Germinal center (tissue), 1 donor: Measurements from ENCODE around the gene CCDC74A.
"Not testable (repeated sequence)": the region's sequence is repeated elsewhere in the genome, so short reads cannot be mapped to it uniquely, and the experiment has no call there.

Experiments used
- DNase-seq: peaks from one replicate; pipeline ENCODE4 v3.0.0; 2012; ENCODE audit warnings: mixed read lengths, low spot score

CCDC74A gene

DNA sequence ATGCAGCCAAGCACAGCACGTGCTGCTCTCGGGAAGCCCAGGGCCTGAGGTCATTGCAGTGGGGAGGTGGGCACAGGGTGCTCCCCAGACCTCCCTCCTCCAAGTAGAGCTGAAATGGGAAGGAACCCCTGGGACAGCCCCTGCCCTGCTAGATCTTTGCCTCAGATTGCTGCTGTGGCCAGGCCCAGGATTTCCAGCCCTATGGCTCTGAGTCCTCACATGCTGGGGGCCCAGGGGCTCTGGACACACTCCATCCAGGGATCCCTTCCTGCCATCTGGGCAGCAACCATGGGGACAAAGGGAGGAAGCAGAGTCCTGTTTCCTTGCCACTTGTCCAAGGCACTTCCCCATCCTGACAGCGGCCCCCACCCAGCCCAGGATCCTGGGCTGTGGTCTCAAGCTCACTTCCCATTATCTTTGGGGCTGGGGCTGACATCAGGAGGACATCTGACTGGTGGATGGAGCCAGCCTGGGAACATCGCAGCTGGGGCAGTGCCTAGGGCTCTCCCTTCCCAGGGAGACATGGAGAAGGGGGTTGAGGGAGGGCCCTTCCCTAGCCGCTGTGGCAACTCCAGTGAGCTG lies 2.3 kb downstream of the CCDC74A start:
- not testable (repeated sequence) for DNase-seq

DNA sequence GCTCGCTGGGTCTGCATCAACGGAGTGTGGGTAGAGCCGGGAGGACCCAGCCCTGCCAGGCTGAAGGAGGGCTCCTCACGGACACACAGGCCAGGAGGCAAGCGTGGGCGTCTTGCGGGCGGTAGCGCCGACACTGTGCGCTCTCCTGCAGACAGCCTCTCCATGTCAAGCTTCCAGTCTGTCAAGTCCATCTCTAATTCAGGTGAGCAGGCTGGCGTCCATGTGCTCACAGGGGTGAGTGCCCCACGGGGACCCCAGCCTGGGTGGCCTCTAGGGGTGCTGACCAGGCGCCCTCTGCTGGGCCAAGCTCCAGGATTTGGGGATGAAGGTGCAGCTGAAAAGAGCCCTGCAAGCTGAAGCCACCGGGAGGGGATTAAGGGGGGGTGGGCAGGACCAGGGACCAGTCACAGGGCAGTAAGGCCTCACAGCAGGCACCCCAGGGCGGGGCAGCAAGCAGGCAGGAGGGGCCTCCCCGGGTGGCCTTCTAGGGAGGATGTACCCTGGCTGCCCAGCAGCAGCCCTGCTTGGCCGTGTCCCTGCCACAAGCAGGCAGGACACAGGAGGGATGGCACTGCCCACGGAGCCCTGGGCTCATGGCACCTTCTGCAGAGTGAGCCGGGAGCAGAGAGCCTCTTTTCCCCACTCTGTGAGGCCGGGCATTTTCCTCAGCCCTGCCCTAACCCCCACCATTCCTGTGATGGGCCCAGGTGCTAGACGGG lies 3.1 kb downstream of the CCDC74A start:
- not testable (repeated sequence) for DNase-seq

DNA sequence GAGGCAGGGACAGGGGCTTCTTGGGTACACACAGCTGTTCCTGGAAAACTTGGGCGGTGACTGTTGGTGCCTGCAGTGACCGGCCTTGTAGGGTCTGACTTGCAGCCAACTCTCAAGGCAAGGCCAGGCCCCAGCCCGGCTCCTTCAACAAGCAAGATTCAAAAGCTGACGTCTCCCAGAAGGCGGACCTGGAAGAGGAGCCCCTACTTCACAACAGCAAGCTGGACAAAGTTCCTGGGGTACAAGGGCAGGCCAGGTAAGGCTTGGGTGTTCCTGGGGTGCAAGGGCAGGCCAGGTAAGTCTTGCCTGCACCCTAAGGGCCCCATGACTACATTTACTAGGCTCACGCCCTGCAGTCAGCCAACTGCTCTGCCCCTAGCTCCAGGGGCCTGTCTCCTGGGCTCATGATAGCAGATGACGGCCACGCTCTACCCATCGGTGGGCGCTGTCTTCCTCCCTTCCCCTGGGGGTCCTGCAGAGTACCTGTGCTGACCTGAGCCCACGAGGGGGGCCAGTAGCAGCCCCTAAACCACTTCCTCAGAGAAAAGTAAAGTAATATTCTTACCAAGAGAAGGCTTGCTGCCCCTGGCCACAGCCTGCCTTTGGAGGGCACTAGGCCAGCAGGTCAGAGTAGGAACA lies 4.0 kb downstream of the CCDC74A start:
- DNase-seq: not testable (repeated sequence)

DNA sequence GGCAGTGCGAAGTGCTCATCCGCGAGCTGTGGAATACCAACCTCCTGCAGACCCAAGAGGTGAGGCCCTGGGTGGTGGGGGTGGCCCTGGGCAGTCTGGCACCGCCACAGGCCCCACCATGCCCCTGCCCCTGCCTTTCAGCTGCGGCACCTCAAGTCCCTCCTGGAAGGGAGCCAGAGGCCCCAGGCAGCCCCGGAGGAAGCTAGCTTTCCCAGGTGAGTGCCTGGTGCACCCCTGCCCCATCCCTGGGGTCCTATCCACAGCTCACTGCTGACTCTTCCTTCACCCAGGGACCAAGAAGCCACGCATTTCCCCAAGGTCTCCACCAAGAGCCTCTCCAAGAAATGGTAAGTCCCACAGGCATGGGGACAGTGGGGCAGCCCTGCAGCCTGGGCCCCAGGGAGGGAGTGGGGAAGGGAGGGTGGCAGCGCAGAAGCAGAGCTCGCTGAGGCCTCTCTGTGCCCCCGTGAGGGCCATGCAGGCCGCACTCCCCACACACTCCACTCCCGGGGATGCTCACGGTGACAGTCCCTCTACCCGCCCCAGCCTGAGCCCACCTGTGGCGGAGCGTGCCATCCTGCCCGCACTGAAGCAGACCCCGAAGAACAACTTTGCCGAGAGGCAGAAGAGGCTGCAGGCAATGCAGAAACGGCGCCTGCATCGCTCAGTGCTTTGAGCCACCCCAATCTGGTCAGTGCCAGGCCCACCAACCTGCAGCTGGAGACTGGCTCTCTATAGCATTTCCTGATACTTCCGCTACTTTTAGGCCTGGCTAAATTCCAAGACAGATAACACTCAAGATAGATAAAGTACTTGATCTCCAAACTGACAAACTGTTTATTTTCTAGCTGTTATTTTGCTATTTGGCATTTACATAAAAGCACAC lies 5.3 kb downstream of the CCDC74A start:
- DNase-seq: not testable (repeated sequence)

DNA sequence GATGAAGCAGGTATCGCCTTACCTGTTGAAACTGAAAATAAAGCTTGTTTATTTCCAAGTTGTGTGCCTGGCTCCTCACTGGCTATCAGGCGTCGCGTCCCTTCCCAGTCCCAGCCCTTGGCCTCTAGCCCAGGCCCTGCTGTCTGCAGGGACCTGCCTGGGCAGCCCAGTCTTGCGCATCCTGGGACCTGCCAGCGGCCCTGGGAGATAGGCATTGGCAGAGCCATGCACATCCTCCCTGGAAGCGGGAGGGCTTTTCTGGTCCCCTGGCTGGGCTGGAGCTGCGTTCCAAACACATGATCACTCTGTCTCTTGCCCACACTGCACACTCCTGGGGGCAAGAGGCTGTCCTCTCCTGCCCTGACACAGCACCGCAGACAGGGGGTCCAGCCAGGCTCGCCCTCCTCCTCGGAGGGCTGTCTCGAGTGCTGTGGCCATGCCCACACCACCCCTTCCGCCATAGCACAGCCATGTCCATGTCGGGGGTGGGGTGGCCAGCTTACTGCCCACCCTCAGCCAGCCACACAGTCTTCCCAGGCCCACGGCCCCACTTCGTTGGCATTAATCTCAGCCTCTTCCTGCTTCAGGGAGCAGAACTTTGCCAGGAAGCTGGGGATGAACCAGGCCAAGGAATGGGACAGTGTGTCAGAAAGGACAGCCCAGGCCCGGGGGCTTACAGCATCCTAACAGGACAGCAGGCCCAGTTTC lies 6.1 kb downstream of the CCDC74A start:
- DNase-seq: not testable (repeated sequence)

DNA sequence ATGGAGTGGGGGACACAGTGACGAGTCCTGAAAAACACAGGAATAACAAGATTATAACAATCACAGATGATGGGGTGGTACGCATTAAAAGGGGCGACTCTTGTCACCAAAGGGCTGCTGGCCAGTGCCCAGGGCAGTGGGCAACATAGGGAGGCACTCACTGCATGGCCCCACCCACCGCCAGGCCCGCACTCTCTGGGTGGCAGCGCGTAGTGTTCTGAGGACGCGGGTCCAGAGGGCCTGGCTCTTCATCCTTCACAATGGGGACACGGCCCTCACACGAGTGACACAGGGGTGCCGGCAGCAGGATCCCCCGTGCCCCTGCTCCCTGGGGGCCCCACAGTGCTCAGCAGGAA lies 6.6 kb downstream of the CCDC74A start:
- DNase-seq: not testable (repeated sequence)

DNA sequence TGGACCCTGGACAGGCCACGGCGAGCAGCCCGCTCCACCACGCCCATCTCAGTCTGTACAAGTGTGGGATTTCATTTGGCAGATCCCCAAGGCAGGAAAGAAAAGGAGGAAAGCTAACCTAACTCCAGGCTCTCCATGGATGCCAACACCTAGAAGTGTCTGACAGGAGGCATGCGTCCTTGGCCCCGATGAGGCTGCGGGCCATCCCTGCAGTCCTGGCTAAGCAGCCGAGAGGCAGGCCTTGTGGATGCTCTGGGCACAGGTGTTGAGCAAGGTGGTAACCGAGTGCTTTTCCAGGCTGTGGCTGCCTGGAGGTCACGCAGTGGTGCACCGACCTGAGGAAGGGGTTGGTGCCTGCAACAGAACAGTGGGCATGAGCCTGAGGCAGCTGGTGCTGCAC lies 7.3 kb downstream of the CCDC74A start:
- not testable (repeated sequence) for DNase-seq

DNA sequence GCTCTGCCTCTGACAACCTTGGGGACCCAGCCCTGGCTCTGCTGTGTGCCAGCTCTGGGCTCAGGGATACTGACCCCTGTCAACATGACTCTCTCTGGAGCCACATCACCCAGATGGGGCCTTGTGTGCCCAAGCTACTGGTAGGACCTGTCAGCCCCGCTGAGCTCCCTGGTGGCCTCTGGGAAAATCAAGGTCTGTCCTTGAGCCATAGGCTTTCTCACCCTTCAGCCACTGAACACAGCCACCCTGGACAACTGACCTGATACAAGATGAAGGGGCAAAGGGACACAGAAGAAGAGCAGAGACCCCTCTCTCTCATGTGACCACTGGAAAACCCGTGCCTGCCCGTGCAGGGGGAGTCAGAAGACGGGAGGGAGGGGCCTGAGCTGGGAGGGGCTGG lies 7.8 kb downstream of the CCDC74A start:
- no peak for DNase-seq

DNA sequence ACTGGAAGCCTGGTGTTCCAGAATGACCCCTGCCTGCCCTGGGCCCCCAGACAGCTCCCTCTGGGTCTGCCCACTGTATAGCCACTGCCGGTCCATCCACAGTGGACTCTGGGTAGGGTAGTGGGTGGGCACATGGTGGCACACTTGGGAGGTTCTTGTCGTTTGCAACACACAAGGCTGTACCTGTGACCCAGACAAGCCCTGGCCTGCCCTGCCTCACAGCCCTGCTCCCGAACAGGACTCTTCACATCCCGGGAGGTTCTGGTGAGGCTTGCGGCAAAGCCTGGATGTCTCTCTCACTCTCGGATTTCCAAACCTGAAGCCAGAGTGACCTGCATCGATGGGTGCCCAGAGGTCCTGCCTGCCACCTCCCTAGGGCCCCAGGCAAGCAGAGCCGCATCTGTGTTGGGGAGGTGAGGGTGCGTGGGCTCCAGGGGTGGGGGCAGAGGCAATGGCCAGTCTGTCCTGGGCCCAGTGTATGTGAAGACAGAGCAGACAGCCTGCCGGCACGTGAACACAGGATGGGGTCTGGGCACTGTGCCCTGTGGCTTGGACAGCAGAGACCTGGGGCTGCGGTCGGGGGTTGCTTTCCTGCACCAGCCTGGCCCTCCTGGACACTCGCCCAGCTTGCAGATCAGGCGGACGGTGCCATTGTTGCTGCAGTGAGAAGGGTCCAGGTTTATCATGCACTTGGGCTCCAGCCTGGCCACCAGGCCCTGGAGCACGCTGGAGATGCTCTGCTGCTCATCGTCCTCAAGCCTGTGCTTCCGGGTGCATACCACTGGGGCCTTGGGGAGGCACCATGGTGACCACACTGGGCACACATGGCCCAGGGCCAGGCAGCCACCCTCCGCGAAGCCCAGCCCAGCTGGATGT lies 8.5 kb downstream of the CCDC74A start:
- not testable (repeated sequence) for DNase-seq

DNA sequence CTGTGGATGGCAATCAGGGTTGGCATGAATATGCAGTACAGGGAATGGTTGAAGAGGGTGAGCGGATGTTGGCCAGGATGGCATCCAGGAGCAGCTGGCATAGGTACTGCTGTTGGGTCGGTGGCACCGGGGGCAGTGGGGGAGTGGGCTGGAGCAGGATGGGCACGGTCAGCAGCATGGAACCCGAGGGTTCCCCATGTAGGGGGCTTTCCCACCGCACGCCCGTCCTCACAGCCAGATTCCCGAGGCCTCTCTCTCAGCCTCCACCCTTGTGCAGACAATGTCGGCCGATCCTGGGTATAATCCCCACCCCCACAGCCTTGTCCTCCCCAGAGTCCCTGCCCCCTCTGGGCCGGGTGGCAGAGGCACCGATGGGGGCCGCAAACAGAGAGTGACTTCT lies 9.2 kb downstream of the CCDC74A start:
- DNase-seq: not testable (repeated sequence)

DNA sequence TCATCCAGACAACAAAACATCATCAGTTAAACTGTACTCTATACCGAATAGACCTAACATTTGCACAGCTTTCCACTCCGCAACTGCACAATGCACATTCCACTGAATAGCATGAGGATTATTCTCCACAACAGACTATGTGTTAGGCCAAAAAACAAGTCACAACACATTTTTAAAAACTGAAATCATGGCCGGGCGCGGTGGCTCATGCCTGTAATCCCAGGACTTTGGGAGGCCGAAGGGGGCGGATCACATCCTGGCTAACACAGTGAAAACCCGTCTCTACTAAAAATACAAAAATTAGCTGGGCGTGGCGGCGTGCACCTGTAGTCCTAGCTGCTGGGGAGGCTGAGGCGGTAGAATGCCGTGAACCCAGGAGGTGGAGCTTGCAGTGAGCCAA lies 11.2 kb downstream of the CCDC74A start:
- DNase-seq: not testable (repeated sequence)

DNA sequence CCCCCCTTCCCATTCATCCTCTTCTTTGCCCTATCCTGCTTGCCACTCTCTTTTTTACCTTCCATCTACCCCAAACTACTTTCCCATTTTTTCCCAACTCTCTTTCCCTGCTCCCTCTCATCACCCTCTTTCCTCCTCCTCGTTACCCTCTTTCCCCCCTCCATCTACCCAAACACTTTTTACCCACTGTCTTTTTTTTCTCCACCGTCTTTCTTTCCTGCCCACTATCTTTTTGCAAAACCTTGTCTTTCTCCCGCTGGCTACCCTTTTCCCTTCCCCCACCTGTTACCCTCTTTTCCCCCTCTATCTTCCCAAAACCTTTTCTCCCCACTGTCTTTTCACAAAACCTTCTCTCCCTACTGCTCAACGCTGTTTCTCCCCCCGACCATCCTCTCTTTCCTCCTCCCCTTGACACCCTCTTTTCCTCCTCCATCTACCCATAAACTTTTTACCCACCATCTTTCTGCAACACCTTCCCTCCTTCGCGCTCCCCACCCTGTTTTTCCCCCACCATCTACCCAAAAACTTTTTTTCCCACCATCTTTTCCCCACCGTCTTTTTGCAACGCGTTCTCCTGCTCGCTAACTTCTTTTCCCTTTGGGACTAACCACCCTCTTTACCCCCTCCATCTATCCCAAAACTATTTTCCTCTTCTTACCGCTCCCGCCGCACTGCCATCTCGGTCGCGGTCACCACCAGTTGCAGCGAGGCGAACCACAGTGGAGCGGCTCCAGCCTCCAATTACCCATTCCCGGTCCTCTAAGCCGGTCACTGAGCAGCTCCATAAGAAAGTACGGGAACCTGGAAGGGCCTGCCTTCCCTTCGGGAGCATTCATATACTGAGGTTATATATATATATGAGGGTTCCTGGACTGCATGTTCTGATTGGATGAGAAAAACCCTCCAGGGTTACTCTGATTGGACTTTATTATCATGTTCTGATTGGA lies 15.0 kb downstream of the CCDC74A start:
- DNase-seq: no peak

DNA sequence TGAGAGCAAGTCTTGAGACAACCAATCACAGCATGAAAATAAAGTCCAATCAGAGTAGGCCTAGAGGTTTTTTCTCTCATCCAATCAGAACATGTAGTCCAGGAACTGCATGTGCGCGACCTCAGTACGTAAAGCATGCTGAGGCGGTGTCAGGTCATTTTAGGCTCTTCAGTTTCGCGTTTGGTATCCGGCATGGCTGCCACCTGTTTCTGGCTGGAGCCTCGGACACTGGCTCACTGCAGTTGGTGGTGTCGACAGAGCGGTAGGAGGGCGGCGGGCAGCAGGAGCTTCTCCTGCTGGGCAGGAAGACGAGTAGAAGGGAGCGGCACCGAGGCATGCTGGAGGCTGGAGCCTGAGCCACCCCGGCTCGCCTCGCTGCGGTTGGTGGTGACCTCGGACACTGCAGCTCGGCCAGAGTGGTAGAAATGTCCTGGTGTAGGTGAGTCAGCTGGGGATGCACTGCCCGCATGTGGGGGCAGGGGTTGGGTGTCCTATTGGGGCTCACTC lies 15.8 kb downstream of the CCDC74A start:
- no peak for DNase-seq

DNA sequence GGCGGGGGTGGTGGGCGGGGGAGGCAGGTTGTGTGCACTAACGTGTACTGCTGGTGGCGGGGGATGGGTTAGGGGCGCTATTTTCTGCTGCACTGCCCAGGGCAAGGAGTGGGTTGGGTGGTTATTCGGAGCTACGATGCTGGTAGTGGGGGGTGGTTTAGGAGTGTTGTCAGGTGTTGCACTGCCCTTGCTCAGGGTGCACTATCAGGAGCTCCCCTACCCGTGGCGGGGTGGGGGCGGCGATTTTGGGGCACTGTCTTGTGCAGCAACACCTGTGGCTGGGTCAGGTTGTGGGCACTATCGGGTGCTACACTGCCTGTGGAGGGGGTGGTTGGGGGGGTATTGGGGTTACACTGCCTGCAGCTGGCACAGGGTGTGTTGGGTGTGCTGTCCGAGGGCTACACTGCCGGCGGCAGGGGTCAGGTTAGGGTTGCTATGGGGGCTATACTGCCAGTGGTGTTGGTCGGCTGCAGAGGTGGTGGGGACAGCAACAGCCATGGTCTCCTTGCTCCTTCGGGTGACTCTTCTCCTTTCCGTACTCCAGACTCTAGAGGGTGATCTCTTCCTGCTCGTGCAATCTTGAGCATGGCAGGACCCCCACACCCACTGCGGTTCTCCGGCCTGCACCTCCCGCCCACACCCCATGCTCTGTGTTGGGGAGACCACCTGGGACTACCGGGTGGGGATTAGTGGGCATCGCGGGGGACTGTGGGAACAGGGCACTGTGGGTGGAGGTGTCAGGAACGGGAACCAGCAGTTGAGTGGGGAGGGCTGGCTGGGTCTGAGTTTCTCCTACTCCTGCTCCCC lies 16.5 kb downstream of the CCDC74A start:
- not testable (repeated sequence) for DNase-seq

DNA sequence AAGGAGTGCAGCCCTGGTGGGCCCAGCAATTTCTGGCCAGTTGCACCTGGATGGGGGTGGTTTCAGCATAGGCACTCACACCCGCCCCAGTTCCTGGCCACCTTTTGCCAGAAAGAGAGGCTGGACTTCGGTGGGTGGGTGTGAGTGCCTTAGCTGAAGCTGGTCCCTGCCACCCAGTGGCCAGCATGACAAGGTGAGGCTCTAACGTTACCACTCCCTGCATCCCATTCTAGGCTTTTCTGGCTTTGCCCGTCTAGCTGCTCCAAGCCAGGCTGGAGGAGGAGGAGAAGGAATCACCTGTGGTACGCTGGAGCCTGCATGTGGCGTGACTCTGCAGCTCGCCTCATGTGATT lies 17.1 kb downstream of the CCDC74A start:
- not testable (repeated sequence) for DNase-seq

DNA sequence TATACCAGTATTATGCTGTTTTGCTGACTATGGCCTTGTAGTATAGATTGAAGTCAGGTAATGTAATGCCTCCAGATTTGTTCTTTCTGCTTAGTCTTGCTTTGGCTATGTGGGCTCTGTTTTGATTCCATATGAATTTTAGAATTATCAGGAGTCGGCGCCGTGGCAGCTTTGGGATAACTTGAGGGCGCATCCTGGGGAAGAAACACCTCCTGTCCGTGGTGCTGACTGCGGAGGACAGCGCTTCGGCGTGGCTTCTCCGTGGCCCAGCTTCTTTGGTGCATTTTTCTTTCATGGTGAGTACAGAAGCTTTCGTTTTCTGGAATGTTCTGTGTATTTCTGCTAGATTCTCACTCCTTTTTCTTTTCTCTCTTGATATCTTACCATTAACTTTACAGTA lies 25.2 kb downstream of the CCDC74A start:
- DNase-seq: no peak

DNA sequence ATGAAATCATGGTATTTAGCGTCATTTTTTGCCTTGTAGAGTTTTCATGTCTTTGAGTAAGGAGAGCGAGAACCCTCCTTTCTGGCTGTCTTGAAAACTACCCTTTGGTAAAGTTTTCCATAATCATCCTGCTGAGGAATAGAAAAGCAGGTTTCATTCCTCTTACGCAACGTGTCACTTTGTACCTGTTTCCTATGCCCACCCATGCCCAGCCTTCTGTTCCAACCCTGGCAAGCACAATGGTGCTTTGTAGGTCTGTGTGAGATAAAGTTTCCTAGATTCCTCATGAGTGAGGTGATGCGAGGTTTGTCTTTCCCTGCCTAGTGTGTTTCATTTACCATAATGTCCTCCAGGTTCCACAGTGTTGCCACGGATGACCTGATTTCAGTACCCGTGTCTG lies 29.3 kb downstream of the CCDC74A start:
- DNase-seq: no peak

DNA sequence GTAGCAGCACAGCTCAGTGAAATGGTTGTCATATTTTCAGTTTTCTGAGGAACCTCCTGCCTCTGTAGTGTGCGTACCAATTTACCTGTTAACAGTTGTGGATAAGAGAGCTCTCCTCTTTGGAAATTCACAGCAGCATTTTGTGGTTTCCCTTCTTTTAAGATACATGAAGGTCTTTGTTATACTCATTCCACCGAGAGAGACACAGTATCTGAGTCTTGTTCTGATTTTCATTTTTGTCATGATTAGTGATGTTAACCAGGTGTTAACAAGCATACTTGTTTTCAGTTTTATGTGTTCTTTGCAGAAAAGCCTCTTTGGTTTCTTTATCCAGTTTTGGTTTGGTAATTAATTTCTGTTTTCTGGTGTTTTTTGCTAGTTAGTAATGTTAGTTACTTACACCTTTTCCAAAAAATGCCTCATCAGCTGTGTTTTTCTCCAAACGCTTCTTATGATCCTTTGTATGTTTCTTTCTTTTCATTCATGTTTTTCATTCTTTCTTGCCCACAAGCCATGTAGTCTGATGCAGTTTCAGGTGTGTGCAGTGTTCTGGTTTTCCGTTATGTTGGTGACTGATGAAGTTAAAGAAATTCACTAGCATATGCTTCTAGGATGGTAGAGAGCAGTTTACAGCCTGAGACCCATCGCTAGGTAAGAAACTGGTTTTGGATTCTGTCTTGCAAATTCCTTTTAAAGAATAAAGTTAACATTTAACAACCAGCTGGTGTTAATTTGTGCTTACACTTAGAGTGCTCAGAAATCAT lies 30.1 kb downstream of the CCDC74A start:
- no peak for DNase-seq
